Dermis microvascular lymphatic vessel endothelial cell (primary cell): Measurements from ENCODE around the gene LIM2. TPM values are rescaled to one million over a fixed set of nuclear protein-coding genes. Genes with fewer than 3 reads are reported as not detected.
A peak's percentile ranks its signal among the peaks of the same experiment; 100 is the strongest.
"Not testable (repeated sequence)": the region's sequence is repeated elsewhere in the genome, so short reads cannot be mapped to it uniquely, and the experiment has no call there.

Experiments
- DNase-seq, 2 donors: peaks; one replicate each; pipeline versions ENCODE4 v3.0.0 to v3.0.0-alpha.2; 2010; ENCODE audit warnings: low read depth in 2 of 2
- total RNA-seq: library from RNA; depleted of rRNA; stranded (reverse); fragments of >200 nt; gene quantifications from 2 replicates; pipeline ENCODE4 v1.2.1, GENCODE V29; 2014

The LIM2 gene, protein sequence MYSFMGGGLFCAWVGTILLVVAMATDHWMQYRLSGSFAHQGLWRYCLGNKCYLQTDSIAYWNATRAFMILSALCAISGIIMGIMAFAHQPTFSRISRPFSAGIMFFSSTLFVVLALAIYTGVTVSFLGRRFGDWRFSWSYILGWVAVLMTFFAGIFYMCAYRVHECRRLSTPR
- not detected in 2 replicates for total RNA-seq

DNA sequence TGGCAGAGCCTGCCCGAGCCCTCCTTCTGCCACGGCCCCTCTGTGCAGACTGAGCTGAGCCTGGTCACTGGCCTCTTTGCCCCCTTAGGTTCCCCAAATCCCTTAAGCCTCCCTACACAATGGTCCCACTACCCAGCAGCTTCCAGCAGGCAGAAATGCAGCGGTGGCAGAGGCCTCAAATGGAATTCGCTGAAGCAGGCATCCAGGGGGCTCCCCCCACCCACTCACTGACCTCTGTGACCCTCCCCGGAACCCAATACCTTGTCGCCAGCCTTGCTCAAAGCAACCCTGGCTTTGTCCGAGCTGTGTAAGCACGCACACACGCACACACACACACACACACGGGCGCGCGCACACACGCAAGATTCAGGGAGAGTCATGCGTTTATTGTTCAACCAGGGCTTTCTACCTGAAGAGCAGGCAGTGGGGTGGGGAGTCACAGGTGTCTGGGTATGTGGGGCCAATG lies at the start of gene LIM2:
LIM2 (minus strand) TSS at position 51 of the 466 bp plus-strand sequence. CDS start 531 bp downstream, outside the sequence.
- DNase-seq = no peak

DNA sequence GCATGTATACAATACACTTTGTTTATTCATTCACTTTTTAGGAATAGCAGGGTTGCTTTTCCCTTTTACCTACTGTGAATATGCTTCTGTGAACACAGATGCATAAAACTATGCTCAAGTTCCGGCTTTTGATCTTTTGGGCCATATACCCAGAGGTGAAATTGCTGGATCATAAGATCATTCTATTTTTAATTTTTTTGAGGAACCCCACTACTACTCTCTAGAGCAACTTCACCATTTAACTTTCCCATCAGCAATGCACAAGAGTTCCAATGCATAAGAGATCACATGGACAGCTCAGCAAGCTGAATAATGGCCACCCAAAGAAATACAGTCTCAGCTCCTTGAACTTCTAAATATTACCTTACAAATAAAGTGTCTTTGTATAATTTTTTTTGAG lies 46.7 kb upstream of the LIM2 start:
- no peak for DNase-seq

DNA sequence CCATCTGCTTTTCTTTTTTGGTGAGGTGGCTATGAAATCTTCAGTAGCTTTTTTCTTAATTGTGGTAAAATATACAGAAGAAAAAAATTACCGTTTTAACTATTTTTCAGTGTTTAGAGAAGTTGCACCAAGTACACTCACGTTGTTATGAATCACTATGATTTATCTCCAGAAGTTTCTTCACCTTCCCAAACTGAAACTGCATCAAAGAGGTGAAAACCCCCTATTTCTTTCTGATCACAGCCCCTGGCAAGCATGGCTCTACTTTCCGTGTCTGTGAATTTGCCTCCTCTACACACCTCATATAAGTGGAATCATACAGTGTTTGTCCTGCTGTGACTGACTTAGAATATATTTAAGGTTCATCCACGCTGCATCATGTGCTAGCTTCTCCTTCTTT lies 45.3 kb upstream of the LIM2 start:
- no peak for DNase-seq

DNA sequence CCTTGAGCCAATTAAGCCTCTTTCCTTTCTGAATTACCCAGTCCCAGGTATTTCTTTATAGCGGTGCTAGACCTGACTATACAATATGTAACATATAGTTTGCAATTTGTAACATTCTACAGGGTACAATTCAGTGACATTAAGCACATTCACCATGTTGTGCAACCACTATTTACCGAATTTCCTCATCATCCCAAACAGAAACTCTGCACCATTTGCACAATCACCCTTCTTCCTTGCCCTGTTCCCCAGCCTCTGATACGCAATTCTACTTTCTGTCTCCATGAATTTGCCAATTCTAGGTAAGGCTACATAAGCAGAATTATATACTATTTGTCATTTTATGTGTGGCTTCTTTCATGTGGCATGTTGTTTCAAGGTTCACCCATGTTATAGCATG lies 43.4 kb upstream of the LIM2 start:
- DNase-seq = no peak

DNA sequence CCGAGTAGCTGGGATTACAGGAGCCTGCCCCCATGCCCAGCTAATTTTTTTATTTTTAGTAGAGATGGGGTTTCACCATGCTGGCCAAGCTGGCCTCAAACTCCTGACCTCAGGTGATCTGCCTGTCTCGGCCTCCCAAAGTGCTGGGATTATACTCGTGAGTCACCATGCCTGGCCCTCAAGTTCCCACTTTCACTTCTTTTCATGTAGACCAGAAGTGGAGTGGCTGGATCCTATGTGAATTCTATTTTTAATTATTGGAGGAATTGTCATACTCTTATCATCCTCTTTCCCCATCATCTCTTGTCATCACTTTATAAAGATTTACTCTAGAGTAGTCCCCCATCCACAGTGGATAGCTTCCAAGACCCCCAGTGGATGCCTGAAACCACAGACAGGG lies 42.4 kb upstream of the LIM2 start:
- no peak for DNase-seq

DNA sequence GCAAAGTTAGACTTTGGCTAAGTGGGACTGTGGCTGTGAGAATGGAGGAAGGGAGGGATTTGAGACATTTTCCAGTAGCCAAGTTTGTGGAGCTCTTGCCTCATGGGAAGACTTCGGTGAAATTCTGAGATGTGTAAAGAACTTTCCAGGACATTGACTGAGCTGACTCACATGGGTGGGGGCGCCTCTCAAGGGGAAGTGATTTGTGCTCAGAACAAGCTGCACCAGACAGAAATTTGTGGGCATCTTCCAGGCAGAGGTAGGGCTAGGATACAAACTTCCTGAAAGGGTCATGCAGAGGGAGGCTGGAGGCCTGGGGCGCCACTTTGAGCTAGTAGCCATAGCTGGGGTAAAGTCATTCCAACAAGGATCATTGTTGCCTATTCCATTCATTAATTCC lies 39.4 kb upstream of the LIM2 start:
- DNase-seq = no peak

DNA sequence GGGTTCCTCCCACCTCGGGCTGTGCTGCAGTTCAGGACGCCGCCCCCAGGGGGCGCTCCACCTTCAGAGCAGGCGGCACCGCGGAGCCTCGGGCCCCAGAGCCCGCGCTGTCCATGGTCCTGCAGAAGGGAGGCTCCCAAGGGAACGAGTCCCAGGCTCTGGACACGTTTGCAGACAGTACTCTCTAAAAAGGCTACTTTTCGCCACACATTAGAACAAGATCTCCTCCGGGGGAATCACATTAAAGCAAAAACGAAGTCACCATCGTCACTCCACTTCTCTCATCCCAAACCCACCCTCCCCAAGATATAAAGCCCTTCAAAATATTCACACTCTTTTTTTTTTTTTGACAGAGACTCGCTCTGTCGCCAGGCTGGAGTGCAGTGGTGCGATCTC lies 34.3 kb upstream of the LIM2 start:
- peak; percentile 45 to 74 for DNase-seq

DNA sequence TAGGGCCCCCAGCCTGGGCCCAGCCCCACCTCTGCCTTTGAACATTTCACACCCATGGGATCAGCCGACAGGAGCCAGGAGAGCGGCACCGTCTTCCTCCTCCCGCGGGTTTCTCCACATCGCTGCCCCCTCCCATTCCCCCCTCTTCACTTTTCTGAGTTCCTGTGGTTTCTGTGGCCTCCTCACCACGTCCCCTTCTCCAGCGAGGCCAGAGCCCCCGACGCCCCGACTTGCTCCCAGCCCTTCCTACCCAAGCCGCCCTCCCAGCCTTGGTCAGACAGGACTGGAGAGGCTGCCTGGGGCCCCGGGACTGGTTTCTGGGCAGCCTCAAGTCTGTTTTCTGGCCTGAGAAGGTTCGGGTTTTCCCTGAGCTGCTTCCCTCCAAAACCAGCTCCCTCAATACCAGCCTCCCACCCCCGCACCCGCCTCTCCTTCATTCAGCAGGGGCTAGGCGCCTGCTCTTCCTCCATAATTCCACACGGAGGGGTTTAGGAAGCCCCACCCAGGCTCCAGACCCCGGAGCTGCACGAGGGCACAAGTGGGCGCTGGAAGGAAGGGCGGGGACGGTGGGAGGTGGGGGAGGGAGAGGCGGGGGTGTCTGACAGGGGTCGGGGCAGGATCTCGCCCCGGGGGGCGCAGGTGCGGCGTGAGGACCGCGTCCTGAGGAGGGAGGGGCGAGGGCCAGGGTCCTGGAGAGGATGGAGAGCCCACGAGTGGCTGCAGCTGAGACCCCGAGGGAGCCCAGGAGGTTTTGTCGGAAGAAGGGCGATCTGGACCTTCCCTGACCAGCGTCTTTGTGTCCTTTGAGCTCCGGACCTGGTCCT lies 33.7 kb upstream of the LIM2 start:
- no peak for DNase-seq

DNA sequence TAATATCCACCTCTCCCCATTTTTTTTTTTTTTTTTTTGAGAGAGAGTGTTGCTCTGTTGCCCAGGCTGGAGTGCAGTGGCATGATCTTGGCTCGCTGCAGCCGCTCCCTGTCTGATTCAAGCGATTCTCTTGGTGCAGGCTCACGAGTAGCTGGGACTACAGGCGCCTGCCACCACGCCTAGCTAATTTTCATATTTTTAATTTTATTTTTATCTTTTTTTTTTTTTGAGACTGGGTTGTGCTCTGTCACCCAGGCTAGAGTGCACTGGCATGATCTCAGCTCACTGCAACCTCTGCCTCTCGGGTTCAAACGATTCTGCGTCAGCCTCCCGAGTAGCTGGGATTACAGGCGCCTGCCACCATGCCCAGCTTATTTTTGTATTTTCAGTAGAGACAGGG lies 32.7 kb upstream of the LIM2 start:
- not testable (repeated sequence) for DNase-seq

DNA sequence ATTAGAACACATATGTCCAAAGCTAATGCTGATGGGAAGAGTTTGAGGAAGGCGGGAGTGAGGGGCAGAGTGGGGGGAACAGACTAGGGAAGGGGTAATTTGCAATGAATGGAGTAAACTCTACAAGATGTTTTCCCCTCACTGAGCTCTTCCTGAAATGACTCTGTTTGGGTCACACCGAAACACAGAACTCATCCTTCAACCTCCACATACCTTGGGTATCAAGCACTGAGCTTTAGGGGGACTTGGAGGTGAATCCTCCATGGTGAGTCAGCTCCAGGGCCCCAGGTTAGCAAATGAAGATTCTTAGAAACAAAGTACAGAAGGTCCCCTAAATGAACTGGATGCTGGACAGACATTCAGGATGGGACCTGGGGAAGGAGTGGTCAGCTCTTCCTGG lies 30.9 kb upstream of the LIM2 start:
- DNase-seq = no peak

DNA sequence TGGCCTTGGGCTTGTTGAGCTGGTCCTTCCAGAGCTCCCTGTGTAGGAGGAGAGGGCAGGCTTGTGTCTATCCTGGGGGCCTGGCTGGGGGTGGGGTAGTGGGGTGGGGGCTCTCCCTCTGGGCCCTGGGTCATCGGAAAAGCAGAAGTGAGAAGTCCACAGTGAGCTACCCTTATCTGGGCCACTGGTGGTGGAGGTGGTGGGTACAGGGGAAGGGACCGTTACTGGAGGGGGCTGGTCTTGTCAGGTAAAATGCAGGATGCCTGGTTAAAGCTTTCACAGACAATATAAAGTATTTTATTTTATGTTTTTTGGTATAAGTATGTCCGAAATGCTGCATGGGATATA lies 30.0 kb upstream of the LIM2 start:
- no peak for DNase-seq

DNA sequence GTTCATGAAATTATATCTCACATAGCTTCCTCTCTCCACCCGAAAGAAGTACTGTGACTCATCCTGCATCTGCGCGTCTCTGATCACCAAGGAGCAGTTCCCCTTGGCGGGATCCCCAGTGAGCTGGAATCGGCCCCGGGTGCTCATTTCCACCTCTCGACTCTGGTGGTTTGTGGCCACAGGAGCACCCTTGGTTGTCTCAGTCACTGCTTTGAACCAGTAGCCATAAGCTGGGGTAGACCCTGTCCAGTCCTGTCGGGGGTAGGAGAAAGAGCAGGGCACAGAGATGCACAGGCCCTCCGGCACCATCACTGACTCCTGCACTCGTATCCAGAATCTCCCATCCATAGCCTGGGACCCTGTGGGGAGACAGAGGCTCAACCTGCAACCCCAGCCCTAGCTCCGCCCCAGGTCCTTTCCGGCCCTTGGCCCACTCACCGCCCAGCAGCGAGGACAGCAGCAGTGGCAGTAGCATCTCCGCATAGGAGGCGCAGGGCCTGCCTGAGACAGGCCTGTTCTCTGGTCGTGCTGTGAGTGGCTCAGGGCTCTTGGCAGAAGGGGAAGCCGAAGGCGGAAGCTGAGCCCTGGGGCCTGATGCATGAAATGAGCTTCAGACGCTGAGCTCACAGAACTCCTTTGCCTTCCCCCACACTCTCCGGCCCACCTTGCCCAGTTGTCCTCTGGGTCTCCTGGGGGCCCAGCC lies 29.5 kb upstream of the LIM2 start, which contains the start of gene SIGLEC10:
SIGLEC10 (minus strand) TSS at position 536 of the 703 bp plus-strand sequence; CDS start at position 475, 61 bp downstream.
- DNase-seq = no peak

DNA sequence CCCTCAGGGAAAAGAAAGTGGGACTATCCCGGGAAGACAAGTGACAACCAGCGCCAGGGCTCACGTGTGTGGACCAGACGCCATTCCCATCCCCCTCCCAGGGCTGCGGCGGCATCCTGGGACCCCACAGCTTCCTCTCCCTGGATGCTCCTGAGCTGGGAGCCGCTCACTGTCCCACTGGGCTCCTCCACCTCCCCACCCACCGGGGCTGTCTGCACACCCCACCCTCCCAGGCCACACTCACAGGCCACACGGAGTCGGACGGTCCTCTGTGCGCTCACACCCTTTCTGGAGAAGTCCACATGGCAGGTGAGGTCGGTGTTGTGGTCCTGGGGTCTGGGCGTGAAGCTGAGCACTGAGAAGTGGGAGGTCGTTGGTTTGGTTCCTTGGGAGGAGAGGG lies 28.6 kb upstream of the LIM2 start:
- DNase-seq = not testable (repeated sequence)

DNA sequence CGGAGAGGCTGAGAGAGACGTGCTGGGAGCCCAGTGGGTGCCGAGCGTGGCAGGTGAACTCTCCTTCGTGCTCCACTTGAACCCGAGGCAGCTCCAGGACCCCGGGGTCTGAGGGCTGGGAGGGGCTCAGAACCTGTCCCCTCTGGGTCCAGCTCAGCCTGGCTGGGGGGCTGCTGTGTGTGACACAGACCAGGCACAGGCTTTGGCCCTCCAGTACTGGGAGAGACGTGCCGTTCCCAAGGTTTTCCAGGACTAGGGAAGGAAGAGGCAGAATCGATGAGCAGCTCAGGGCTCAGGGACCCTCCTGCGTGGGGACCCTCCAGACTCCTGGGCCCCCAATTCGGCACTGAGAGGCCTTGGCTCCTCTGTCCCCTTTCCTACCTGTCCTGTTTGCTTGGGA lies 27.4 kb upstream of the LIM2 start:
- DNase-seq = no peak

DNA sequence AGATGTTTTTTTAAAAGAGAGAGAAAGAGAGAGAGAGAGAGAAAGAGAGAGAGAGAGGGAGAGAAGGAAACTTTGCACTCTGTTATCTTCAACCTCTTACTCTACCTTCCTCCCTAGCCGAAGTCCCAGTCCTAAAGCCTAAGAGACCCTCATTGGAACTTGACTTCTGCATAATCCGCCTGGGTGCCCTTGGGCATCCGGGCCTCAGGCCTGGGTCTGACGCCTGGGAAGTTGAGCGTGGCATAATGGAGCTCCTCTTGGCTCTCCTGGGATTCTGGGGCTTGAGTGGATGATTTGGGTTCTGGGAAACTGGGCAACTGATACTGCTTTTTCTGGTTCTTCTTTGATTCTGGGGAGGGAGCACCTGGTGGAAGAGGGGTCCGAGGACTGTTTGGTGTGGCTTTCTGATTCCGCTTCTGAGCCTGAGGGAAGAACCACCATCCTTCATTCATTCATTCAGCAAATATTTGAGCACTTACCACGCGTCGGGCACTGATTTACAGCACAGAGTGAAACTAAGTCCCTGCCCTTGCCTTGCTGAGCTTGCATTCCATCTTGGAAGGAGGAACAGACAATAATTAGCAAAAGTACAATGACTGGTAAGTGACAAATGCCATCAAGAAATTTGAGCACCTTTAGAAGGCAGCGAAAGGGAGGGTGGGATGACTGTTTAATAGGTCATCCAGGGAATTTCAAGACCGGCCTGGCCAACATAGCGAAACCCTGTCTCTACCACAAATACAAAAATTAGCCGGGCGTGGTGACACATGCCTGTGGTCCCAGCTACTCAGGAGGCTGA lies 23.4 kb upstream of the LIM2 start:
- DNase-seq = no peak

DNA sequence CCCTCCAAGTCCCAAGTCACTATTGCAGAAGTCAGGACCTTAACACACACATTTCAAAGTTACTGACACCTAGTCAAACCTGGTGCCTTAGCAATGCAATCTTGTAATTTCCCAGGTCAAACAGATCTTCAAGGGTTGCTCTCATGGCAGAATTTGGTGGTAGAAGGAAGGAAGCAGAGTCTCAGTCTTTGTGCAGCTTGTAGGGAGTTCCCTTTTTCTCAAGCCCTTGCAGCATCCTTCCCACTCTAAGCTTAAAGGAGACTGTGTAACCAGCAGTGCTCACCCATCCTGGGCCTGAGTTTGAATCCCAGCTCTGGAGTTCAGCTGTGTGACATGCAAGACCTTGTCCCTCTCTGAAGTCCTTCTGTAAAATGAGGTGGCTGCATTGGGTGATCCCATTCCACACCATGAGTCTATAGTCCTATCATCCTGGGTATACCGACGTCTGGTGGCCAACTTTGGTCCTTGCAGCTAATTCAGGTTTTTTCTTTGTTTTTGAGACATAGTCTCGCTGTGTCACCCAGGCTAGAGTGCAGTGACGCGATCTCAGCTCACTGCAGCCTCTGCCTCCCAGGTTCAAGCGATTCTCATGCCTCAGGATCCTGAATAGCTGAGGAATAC lies 19.8 kb upstream of the LIM2 start:
- DNase-seq = peak; percentile 17 to 52

DNA sequence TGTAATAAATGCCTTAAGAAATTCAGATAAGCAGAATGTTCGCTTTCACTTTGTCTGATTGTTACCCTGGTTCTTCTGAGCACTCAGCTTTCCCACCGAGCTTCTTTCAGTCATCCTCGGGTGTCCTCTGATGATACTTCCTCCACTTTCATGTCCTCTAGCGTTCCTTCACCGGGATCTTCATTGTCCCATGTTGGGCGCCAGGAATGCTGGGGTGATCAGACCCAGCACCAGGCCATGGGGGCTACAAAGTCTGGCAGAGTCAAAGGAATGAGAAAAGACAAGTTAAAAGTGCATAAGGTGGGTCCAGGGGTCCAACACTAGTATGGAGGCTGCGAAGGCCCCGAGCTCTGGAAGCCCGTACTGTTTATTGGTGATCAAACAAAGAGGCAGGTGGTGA lies 14.3 kb upstream of the LIM2 start:
- no peak for DNase-seq

DNA sequence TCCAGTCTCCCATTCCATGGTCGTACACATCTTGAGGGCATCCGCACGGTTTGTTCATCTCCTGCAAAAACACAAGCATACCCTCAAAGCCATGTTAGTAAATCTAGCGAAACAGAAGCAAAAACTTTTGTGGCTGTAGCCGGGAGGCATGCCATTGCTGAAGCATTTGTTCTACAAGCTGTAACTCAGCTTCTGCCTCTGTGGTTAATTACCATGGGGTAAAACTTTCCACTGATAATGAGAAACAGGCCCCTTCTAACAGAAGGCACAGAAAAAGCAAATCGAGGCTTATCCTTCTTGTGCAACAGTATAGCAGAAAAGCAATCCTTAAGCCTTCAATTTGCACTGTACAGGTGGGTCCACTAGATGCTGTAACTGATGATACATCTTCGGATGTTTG lies 12.2 kb upstream of the LIM2 start:
- DNase-seq = not testable (repeated sequence)

DNA sequence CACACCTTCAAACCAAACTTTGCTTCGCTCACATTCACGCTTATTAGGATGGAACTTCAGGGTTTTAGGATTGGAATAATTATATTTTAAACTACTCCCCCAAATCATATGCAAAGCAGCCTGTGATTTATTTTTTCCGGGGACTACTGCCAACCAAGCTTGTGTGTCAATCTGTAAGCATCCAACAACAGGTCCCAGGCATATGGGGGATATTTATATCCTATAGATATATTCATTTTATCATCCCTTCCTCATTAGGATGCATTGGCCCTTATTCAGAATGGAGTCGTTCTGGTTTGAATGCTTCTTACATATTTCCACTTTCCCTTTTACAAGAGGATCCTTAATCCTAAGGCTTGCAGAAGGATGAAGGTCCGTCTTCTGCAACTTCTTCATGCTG lies 11.5 kb upstream of the LIM2 start:
- no peak for DNase-seq

DNA sequence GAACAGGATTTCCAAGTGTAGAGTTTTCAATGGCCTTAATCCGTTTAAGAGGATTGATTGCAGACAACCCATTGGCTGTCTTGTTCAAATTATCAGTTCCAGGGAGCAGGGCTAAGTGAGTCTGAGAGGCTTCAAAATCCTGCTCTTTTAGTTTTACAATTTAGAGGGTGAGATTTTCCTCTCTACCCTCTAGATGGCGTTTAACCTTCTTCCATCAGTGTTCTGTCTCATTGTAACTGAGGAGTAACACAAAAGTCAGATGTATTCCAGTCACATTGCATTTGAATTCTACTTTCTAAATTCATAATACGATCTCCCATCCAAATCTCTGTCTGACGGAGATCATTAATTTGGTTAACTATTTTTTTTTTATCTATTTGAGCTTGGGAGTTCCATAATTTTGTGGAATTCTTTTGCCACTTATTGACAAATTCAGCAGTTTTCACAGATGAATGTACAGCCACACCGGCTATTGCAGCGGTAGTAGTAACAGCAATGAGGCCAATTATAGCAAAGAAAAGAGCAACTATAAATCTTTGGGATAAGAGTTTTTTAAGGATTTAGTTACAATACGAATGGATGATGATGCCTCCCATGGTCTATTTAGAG lies 10.4 kb upstream of the LIM2 start:
- peak in 1 of 2 donors; percentile 30 for DNase-seq

DNA sequence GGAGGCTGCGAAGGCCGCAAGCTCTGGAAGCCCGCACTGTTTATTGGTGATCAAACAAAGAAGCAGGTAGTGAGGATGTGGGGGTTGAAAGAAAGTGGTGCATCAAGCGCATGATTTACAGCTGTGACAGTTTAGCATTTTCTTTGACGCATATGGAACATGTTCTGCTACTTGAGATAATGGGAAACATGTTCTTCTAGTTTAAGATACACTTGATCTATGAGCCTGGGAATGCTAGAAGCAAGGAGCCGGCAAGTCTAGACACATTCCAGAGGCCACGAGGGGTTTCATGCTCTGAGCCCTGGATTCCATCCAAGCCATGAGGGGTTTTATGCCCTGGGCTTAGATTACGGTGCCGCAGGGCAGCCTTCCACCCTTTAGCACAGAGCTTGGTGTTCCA lies 9.7 kb upstream of the LIM2 start:
- not testable (repeated sequence) for DNase-seq
